ENCODE data around the gene UBTF.
"Not testable (repeated sequence)": the region's sequence is repeated elsewhere in the genome, so short reads cannot be mapped to it uniquely, and the experiment has no call there.

The UBTF gene

DNA sequence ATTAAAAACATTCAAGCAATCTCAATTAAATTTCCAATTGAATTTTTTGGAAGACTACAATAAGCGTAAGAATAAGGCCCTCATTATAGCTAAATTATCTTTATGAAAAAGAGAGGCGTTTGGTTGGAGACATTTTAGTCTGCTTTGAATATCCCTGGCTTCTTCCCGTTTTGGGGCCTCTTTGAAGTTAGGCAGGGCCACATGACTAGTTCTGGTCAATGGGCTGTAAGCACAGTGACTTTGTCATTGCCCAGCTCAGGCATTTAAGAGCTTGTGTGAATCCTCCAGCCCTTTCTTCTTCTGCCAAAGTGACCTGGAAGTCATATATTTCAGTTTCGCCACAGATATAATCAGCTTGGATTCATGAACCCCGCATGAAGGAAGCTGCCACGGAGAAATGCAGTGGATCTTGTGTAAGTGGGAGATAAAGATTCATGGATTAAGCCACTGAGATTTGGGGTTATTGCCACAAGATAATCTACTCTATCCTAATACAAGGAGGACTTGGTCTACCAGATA lies 21.7 kb upstream of the UBTF start:
- no peak for DNase-seq

- DNase-seq: not testable (repeated sequence)
These were observed 18.4 kb upstream of the UBTF start for GRCh38 chr17:44237886-44238285.

DNA sequence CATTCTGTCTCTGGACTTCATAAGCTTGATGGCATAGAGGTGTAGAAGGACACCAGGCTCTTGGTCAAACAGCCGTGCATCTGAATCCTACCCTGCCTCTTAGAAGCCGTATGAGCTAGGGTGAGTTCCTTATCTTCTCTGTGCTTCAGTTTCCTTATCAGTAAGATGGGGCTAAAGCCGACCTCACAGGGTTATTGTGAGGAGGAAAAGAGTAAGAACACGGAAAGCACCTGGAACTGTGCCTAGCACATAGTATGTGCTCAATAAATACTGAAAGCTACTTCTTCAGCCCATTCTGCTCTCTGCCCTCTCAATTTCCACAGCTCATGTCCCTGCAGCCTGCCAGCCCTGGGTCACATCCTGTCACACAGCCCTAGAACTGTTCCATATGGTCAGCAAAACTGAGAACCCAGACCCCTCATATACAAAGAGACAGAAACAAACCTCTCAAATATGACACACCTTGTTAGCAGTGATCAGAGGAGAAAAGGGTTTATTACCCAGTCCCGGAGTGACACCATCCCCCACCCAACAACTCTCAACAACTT lies 17.0 kb upstream of the UBTF start:
- no peak for DNase-seq

DNA sequence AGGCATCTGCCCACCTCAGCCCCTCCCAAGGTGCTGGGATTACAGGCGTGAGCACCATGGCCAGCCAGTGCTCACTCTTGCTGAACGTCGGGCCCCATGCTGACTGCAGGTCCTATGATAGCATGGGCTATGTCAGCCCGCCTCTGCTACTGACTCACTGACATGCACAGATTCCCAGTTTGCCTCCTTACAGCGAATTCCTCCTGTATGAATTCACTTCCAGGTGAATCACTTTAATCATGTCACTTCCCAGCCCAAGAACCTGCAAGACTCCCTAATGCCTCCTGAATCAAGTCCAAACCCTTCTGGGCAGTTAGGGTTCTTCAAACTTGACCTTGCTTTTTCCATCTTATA lies 16.1 kb upstream of the UBTF start:
- DNase-seq: no peak

DNA sequence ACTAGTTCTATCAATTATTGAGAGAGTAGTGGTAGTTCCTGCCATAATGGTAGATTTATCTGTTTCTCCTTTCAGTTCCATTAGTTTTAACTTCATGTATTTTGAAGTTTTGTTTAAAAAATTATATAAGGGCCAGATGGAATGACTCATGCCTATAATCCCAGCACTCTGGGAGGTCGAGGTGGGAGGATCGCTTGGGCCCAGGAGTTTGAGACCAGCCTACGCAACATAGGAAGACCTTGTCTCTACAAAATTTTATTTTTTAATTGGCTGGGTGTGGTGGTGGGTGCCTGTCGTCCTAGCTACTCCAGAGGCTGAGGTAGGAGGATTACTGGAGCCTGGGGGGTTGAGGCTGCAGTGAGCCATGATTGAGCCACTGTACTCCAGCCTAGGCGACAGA lies 14.1 kb upstream of the UBTF start:
- DNase-seq: no peak

DNA sequence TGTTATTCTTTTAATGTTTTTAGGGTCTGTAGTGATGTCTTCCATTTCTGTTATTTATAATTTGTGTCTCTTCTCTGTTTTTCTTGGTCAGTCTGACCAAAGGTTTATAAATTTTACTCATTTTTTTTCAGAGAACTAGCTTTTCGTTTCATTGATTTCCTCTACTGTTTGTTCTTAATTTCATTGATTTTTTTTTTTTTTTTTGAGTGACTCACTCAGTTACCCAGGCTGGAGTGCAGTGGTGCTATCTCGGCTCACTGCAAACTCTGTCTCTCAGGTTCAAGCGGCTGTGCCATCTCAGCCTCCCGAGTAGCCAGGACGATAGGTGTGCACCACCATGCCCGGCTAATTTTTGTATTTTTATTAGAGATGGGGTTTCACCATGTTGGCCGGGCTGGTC lies 12.6 kb upstream of the UBTF start:
- DNase-seq: no peak

GRCh38 chr17:44230140-44230539 lies 10.7 kb upstream of the UBTF start:
- DNase-seq: no peak

DNA sequence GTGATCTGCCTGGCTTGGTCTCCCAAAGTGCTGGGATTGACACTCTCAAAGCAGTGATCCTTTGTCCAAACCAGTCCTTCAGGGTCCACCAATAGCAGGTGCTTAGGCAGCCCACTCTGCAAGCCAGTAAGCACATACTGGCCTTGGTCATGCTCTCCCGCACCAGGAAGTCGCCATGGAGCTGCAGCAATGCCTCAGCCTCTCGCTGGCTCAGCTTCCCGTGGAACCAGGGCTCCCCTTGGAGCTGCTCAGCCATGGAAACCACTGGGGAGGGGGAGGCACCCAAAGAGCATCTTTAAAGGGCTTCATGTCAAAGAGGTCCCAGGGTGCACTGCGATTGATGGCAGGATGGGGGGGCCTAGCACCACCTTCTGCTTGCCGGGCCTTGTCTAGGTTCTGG lies 9.6 kb upstream of the UBTF start:
- no peak for DNase-seq

DNA sequence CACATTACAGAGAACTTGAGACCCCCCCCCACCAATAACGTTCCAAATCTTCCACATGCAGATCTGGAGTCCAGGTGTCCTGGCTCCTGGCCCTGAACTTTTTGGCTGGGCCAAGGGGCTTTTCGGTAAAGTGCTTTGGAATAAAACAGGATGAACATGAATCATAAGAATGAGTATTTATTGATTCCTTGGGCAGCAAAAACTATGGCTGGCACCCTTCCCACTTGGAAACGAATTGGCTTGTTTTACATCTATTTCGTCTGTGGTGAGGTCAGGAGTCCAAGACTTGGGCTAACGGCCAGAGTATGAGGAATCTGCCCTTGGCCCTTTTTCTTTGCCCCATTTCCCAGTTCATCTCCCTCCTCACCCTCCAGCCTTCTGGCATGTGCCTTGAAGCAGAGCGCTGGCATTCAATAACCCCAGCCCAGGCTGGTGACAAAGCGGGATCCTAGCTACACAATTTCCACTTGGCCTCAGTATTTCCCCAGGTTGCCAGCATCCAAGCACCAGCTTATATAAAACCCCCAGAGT lies 4.1 kb upstream of the UBTF start:
- DNase-seq: no peak

DNA sequence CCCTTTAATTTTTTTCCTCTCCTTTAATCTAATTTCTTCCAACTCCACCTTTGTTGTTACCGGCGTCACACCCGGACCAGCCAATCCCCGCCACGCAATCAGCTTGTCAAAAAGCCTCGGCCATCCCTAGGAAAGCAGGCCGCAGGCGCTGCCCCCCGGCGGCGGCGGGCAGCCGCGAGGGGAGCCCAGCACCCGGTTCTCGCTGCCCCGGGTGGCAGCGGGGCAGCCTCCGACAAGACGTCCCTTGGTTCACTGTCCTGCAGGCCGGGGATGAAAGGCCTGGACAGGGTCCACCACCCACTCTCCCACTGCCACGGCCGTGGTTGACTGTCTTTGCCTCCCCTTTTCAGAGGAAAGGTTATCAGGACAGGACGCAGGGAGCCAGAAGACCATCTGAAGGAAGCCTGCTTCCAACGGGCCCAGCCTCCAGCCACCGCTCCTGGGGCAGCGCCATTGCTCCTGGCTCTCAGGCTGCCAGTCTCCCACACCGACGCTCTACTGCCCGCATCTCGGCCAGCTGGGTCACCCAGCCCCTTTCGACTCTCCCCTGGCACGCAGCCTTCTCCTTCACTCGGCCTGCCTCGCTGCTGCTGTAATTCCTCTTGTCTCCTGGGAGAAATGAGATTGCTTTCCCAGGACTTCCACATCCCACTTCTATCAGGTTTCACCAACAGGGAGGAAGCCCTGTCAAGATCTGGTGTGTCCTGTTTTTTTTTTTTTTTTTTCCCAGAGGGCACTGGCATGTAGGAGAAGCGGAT lies 2.8 kb upstream of the UBTF start:
- peak; percentile 86 for DNase-seq

DNA sequence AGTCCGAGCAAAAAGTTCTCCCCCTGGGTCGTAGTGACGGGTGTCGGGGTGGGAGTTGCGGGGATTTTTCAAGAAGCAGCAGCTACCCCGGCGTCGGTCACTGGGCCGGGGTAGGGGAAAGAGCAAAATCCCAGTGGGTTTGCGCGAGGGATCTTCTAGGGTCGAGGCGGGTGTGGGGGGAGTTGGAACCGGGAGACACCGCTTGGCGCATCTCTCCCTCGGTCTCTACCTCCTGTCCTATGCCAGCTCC lies 2.3 kb upstream of the UBTF start:
- no peak for DNase-seq

GRCh38 chr17:44221084-44221861 lies 1.8 kb upstream of the UBTF start:
- DNase-seq: peak; percentile 77

DNA sequence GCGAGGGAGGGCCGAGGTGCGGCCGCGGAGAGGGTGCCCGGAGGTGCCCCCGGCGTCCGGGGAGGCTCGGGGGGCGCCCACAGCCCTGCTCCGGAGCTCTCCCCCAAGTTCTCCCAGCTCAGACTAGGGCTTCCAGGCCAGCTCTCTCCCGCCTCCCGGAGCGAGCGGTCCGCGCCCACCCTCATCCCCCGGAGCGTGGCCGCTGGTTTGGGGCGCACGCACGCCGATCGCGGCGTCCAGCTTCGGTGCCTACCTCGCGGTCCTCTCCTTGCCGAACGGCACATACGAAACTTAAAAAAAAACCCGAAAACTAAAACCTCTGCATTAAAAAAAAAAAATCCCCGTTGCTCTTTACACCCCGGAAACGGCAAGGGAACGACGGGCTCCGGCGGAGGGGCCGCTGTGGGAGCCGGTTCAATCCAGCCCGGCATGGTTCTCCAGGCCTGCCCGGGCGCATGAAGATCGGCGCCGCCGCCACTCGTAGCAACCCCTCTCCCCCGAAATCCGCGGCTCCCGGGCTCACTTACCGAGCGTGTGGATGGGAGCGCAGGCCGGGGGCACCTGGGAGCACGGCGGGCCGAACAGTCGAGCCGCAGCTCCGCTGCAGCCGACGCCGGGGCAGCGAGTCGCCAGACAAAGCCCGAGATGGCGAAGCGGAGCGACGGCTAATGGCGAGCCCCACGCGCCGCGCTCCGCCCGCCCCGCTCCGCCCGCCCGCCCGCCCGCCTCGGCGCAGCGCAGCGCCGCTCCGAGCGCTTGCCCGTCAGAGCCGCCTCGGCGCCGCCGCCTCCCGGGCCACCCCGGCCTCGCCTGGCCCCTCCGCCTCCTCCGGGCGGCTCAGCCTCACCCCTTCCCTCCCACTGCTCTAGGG lies 973 bp upstream of the UBTF start:
- no peak for DNase-seq

DNA sequence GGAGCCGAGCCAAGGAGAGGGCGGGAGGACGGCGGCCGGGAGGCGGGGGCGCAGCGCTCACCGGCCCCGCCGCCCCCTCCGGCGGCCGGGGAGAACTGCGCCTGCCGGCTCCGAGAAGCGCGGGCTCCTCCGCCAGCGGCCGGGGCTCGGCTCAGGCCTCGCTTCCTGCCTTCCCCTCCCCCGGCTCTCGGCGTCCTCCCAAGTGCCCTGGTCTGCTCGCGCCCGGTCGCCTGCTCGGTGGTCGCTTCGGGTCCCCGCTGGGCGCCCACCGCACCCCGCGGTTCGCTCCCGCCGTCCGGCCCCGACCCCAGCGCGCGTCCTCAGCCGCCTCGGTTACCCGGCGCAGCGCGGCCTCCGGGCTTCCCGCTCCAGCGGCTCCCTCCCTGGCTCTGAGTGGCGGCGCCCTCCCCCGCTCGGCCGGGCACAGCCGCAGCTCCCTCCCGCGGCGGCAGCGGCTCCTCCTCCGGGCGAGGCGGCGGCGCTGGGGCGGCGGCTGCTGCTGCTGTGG lies 313 bp downstream of the UBTF start:
- peak; percentile 28 for DNase-seq

GRCh38 chr17:44218344-44219107 lies 949 bp downstream of the UBTF start:
- DNase-seq: peak; percentile 89

GRCh38 chr17:44217738-44218343 lies 1.6 kb downstream of the UBTF start:
- no peak for DNase-seq

GRCh38 chr17:44216694-44217093 lies 2.8 kb downstream of the UBTF start:
- no peak for DNase-seq

- DNase-seq: no peak
These were observed 3.3 kb downstream of the UBTF start for GRCh38 chr17:44216173-44216572.

- DNase-seq: no peak
These were observed 4.6 kb downstream of the UBTF start for GRCh38 chr17:44214896-44215295.

GRCh38 chr17:44214230-44214494 lies 5.3 kb downstream of the UBTF start:
- DNase-seq: no peak

DNA sequence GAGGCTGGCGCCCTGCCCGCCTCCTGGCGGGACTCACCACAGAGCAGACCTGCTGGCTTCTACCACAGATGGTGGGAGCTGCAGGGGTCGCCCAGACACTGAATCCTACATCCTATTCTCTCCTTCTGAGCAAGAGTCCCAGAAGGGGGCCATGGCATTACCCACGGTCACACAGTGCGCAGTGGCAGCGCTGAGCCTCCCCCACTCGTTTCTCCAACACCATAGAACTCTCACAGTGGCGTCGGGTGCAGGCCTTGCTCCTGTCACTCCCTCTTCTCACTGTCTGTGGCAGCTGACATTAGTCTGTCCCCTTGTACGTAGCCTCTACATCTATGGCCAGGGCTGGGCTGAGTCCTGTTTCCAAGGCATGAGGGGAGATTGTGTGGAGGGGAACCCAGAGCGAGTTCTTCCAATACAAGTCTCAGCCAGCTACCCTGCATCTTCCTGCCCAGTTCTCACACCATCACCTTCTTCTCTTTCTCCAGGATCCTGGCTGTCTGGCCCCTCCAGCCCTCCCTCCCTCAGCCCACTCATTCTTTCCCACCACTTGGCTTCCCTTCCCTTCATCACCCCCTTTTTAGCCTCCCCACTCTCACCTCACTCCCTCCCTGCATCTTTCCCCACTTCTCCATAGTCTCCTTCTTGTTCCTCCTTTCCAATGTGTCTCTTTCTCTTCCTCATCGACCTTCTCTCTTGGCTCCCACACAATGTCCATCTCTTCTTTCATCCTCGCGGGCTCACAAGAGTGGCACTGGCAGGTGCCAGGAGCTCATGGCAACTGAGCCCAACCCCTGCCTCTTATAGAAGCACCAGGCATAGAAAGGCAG lies 5.9 kb downstream of the UBTF start:
- DNase-seq: no peak

Data from NCI-H2227 treated with DMSO at 0.1 percent for 48 hours (cell line).